Activated CD8-positive, alpha-beta T cell treated with anti-CD3 and anti-CD28 coated beads for 36 hours (primary cell): ENCODE data around the gene IFITM10. TPM values are rescaled to one million over a fixed set of nuclear protein-coding genes. Genes with fewer than 3 reads are reported as not detected.
A peak's percentile ranks its signal among the peaks of the same experiment; 100 is the strongest.

Experiments
- ATAC-seq: fragments of 200-7000 bp; cut with Tn5 transposase; one replicate; pipeline ENCODE4 v1.10.0; 2021; ENCODE audit warnings: mild to moderate bottlenecking, moderate library complexity
- CTCF ChIA-PET: fragments of 350-600 bp; sonication (Branson Sonifier 250); formaldehyde crosslinking; loops from one replicate; lab custom pipeline; 2021; ENCODE audit warnings: antibody characterized with exemption; lab: Charles Lee
- POLR2A ChIA-PET: fragments of 350-600 bp; sonication (Branson Sonifier 250); formaldehyde crosslinking; loops from one replicate; lab custom pipeline; 2021; ENCODE audit warnings: antibody characterized with exemption; lab: Charles Lee
- DNase-seq: peaks from one replicate; pipeline ENCODE4 v3.0.0-alpha.2; 2020
- H3K27ac Mint-ChIP-seq: one replicate; pipeline ENCODE4 v1.8.0; 2021; ENCODE audit warnings: mild to moderate bottlenecking, mixed read lengths
- H3K27me3 Mint-ChIP-seq: one replicate; pipeline ENCODE4 v1.8.0; 2021; ENCODE audit warnings: mixed read lengths
- H3K36me3 Mint-ChIP-seq: one replicate; pipeline ENCODE4 v1.8.0; 2021; ENCODE audit warnings: low read depth, mixed read lengths
- H3K4me1 Mint-ChIP-seq: one replicate; pipeline ENCODE4 v1.8.0; 2021; ENCODE audit warnings: low read depth, mixed read lengths
- H3K4me3 Mint-ChIP-seq: one replicate; pipeline ENCODE4 v1.8.0; 2021; ENCODE audit warnings: mild to moderate bottlenecking, moderate library complexity, mixed read lengths
- H3K9me3 Mint-ChIP-seq: one replicate; pipeline ENCODE4 v1.8.0; 2021; ENCODE audit warnings: mixed read lengths
- CTCF ChIP-seq: fragments of 200-600 bp; IDR thresholded peaks from one replicate; pipeline ENCODE4 v1.8.0; 2022; ENCODE audit warnings: antibody characterized with exemption, mild to moderate bottlenecking
- intact Hi-C: fragments of 100-400 bp; cut with micrococcal nuclease; formaldehyde crosslinking; loops from one replicate; pipeline ENCODE4 v1.10.0; 2022
- total RNA-seq, 2 experiments: library from RNA; stranded (reverse); gene quantifications; one replicate each; pipeline ENCODE4 v1.2.3, GENCODE V29; 2021

The IFITM10 gene
- total RNA-seq, 2 experiments from 2014 or later: 0.07 to 0.31 TPM

- no peak for TF ChIP-seq CTCF
- DNase-seq (no peak), ATAC-seq (no peak)
- Mint-ChIP-seq H3K9me3 (no peaks in the 10 kb centered on the region), H3K4me3 (no peak overlapping the region), H3K36me3 (peaks cover 10% of the 10 kb centered on the region), H3K4me1 (peaks cover 56% of the 10 kb centered on the region), H3K27me3 (no peaks in the 10 kb centered on the region), H3K27ac (peak overlapping the region; percentile 6)
- ChIA-PET CTCF (interaction anchor here (1.3 kb wide), 2 partner anchors 68 to 71 kb away, joined by 5 to 9 read pairs; no protein-coding TSS in a partner anchor), POLR2A (interaction anchor here (1.0 kb wide), 1 partner anchor 11 kb away, joined by 3 read pairs; no protein-coding TSS in a partner anchor)
- intact Hi-C loops: no loop called here
Observed at GRCh38 chr11:1761110-1761856, 10.9 kb upstream of the IFITM10 start.

GRCh38 chr11:1760351-1761109 is 10.1 kb upstream of the IFITM10 start:
- Mint-ChIP-seq H3K4me1 (peaks cover 64% of the 10 kb centered on the region), H3K27ac (no peak overlapping the region), H3K36me3 (peaks cover 13% of the 10 kb centered on the region), H3K27me3 (no peaks in the 10 kb centered on the region), H3K9me3 (no peaks in the 10 kb centered on the region), H3K4me3 (no peak overlapping the region)
- intact Hi-C loops: no loop called here
- DNase-seq (no peak), ATAC-seq (no peak)
- POLR2A ChIA-PET: no interaction called here
- CTCF ChIA-PET: no interaction called here
- TF ChIP-seq CTCF: no peak

- no peak overlapping the region for H3K27ac Mint-ChIP-seq
- ChIA-PET POLR2A (no interaction called here), CTCF (no interaction called here)
- no peak for DNase-seq
- peaks cover 15% of the 10 kb centered on the region for H3K36me3 Mint-ChIP-seq
- no peaks in the 10 kb centered on the region for H3K9me3 Mint-ChIP-seq
- ATAC-seq: no peak
- no peak for TF ChIP-seq CTCF
- H3K27me3 Mint-ChIP-seq: no peaks in the 10 kb centered on the region
- H3K4me3 Mint-ChIP-seq: no peak overlapping the region
- peaks cover 70% of the 10 kb centered on the region for H3K4me1 Mint-ChIP-seq
- intact Hi-C loops: no loop called here
Observed at GRCh38 chr11:1759851-1760220, 9.4 kb upstream of the IFITM10 start.

- H3K4me3 Mint-ChIP-seq: peak overlapping the region; percentile 62
Observed at GRCh38 chr11:1759151-1759850, 8.9 kb upstream of the IFITM10 start.

More at GRCh38 chr11:1759151-1759850, 8.9 kb upstream of the IFITM10 start:
- Mint-ChIP-seq H3K27ac (peak overlapping the region; percentile 94), H3K27me3 (no peaks in the 10 kb centered on the region), H3K4me1 (peaks cover 71% of the 10 kb centered on the region), H3K9me3 (no peaks in the 10 kb centered on the region), H3K36me3 (peaks cover 17% of the 10 kb centered on the region)
- TF ChIP-seq CTCF: no peak
- DNase-seq (no peak), ATAC-seq (no peak)
- ChIA-PET CTCF (interaction anchor here (1.1 kb wide), 1 partner anchor 154 kb away, joined by 3 read pairs; no protein-coding TSS in a partner anchor), POLR2A (no interaction called here)
- intact Hi-C loops: no loop called here
